Psoas muscle (tissue), 8 donors: ENCODE results near the gene OOSP2. TPM values are rescaled to one million over a fixed set of nuclear protein-coding genes. Genes with fewer than 3 reads are reported as not detected.
"Not testable (repeated sequence)": the region's sequence is repeated elsewhere in the genome, so short reads cannot be mapped to it uniquely, and the experiment has no call there.

Experiments used
- ATAC-seq, 4 donors: fragments of 200-7000 bp; cut with Tn5 transposase; one replicate each; pipeline ENCODE4 v1.9.1; 2020; ENCODE audit warnings: moderate library complexity in 3 of 4, mild to moderate bottlenecking in 2 of 4
- DNase-seq, 2 donors: peaks; one replicate each; pipeline ENCODE4 v3.0.0-alpha.2; 2020
- H3K27ac ChIP-seq: fragments of 200-600 bp; one replicate; pipeline ENCODE4 v1.8.0; 2022
- H3K27me3 ChIP-seq, 3 donors: fragments of 200-600 bp in 1 of 3; one replicate each; pipeline versions ENCODE4 v1.6.1 to v1.8.0; 2013 to 2022; ENCODE audit warnings: low read length in 2 of 3, mild to moderate bottlenecking in 2 of 3, moderate library complexity in 1 of 3; ENCODE audit not compliant: insufficient read depth in 3 of 3
- H3K36me3 ChIP-seq, 2 donors: fragments of 200-600 bp in 1 of 2; one replicate each; pipeline versions ENCODE4 v1.6.1 to v1.8.0; 2013 to 2022; ENCODE audit warnings: low read depth in 1 of 2, mild to moderate bottlenecking in 1 of 2, moderate library complexity in 1 of 2; ENCODE audit not compliant: insufficient read depth in 1 of 2
- H3K4me1 ChIP-seq: fragments of 200-600 bp; one replicate; pipeline ENCODE4 v1.8.0; 2022
- H3K4me3 ChIP-seq: fragments of 200-600 bp; one replicate; pipeline ENCODE4 v1.8.0; 2022; ENCODE audit warnings: mild to moderate bottlenecking
- H3K9me3 ChIP-seq: fragments of 200-600 bp; one replicate; pipeline ENCODE4 v1.8.0; 2022
- WGBS, 3 donors: extraction: QIAGEN DNeasy Blood & Tissue Kit; methylation state at CpG; one replicate each; pipeline versions ENCODE4 v1.1.6 to v1.1.7; 2013; 5-methylcytosine and 5-hydroxymethylcytosine counted together
- intact Hi-C, 2 donors: fragments of 100-400 bp; cut with DNase I; formaldehyde crosslinking; loops; one replicate each; pipeline versions ENCODE4 v1.11.0 to v1.14.2; 2022
- polyA plus RNA-seq, 3 donors: library from polyadenylated mRNA; stranded (reverse); fragments of 200-250 nt; gene quantifications; one replicate each; pipeline ENCODE4 v1.2.3, GENCODE V29; 2013
- total RNA-seq, 4 donors: library from RNA; stranded (reverse); fragmentation: NEBNext Ultra II Directional in 2 of 4; extraction: Animal tissue kit (Norgen Biotek cat#: 25700) in 2 of 4; gene quantifications; one replicate each; pipeline versions ENCODE4 v1.2.1 to v1.2.4, GENCODE V29; 2021 to 2023
- TF ChIP-seq, protein P1 (sequence below): fragments of 200-600 bp; IDR thresholded peaks from one replicate; pipeline ENCODE4 v1.8.0; 2022; ENCODE audit warnings: antibody characterized with exemption
- donor health status: healthy with polysubstance abuse.
- donor health status: DM: no; HTN: no; CAD: no; lungs with moderate emphysema.
- donor health status: Bipolar disorder and iron deficiency.
- donor health status: healthy.
- donor health status: DM: yes; HTN: yes; CAD: no.
- donor health status: DM: no; HTN: no; CAD: no.
- donor health status: DM: no; HTN: no; CAD: no.
- donor health status: DM: yes; HTN: yes; CAD: no.

OOSP2 gene
- total and polyA plus RNA-seq, 7 donors = not detected

DNA sequence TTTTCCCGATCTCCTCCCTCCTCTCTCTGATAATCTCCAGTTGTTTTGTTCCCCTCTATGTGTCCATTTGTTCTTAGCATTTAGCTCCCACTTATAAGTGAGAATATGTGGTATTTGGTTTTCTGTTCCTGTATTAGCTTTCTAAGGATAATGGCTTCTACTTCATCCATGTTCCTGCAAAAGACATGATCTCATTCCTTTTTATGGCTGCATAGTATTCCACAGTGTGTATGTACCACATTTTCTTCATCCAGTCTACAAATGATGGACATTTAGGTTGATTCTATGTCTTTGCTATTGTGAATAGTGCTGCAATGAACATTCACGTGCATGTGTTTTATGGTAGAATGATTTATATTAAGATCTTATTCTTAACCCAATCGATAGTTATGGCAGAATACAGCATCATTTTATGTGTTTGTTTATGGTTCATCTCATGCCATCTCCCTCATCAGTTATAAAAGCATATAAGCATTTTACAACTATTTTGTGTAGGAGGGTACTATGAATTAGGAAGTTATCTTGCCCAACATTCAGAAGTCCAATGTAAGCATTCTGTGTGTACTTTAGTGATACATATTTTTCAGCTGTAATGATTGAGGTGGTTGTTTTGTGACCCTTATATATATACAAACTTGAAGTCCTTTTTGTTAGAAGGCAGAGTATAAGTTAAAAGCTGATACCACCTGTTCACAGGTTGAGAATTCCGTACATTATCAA, 19.5 kb downstream of the OOSP2 start:
- WGBS, 3 donors = 91 to 92% (median 91%) methylated on average over 4 of the region's 4 CpGs
- intact Hi-C loops = no loop called here
- Histone ChIP-seq H3K4me3 (no peak overlapping the region), H3K27me3 (no peaks in the 10 kb centered on the region), H3K27ac (no peak overlapping the region), H3K4me1 (no peaks in the 10 kb centered on the region), H3K36me3 (no peaks in the 10 kb centered on the region), H3K9me3 (no peaks in the 10 kb centered on the region)
- ATAC-seq = no peak
- no peak for DNase-seq
- TF ChIP-seq, protein P1, sequence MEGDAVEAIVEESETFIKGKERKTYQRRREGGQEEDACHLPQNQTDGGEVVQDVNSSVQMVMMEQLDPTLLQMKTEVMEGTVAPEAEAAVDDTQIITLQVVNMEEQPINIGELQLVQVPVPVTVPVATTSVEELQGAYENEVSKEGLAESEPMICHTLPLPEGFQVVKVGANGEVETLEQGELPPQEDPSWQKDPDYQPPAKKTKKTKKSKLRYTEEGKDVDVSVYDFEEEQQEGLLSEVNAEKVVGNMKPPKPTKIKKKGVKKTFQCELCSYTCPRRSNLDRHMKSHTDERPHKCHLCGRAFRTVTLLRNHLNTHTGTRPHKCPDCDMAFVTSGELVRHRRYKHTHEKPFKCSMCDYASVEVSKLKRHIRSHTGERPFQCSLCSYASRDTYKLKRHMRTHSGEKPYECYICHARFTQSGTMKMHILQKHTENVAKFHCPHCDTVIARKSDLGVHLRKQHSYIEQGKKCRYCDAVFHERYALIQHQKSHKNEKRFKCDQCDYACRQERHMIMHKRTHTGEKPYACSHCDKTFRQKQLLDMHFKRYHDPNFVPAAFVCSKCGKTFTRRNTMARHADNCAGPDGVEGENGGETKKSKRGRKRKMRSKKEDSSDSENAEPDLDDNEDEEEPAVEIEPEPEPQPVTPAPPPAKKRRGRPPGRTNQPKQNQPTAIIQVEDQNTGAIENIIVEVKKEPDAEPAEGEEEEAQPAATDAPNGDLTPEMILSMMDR = no peak

DNA sequence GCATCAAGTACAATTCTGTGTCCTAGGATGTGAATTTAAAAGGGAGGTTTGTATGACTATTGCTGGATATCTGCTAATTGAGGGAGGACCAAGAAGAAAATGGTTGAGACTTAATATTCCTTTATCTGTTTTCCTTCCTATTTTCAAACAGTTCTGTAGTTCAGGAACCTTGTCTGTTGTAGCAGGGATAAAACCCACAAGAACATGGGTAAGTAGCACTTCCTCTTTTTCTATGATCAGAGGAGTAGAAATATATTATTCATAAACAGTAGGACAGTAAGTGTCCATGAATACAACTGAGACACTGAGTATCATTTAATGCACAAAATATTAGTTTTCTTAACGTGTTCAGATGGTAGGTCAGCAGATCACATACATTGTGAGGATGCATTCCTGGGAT, 23.9 kb downstream of the OOSP2 start:
- TF ChIP-seq, protein P1 = no peak
- intact Hi-C loops = no loop called here
- Histone ChIP-seq H3K4me1 (no peaks in the 10 kb centered on the region), H3K9me3 (no peaks in the 10 kb centered on the region), H3K36me3 (no peaks in the 10 kb centered on the region), H3K27ac (no peak overlapping the region), H3K4me3 (no peak overlapping the region), H3K27me3 (no peaks in the 10 kb centered on the region)
- WGBS, 3 donors = 65 to 73% (median 65%) methylated on average over 1 of the region's 1 CpG
- DNase-seq = no peak
- ATAC-seq = no peak

DNA sequence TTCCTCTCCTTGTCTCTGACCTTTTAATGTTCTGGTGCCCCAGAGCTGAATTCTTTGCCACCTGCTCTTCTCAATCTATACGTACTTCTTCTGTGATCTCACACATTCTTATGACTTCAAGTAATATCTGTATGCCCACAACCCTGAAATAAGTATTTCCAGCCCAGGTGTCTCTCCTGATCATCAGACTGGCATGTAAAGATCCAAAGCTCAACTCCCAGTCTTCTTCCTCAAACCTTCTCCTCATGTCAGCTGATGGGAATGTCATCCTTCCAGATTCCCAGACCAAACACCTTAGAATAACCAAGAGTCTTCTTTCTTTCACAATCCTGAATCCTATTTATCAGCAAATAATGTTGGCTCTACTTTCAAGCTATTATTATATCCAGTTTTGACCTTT, 25.6 kb downstream of the OOSP2 start:
- H3K27ac ChIP-seq = no peak overlapping the region
- H3K36me3 ChIP-seq = no peaks in the 10 kb centered on the region
- TF ChIP-seq, protein P1 = no peak
- intact Hi-C loops = no loop called here
- DNase-seq (no peak), ATAC-seq (no peak)
- H3K9me3 ChIP-seq = no peaks in the 10 kb centered on the region
- no peaks in the 10 kb centered on the region for H3K4me1 ChIP-seq
- H3K4me3 ChIP-seq = no peak overlapping the region
- WGBS, 3 donors = 55 to 73% (median 67%) methylated on average over 1 of the region's 1 CpG
- no peaks in the 10 kb centered on the region for H3K27me3 ChIP-seq

DNA sequence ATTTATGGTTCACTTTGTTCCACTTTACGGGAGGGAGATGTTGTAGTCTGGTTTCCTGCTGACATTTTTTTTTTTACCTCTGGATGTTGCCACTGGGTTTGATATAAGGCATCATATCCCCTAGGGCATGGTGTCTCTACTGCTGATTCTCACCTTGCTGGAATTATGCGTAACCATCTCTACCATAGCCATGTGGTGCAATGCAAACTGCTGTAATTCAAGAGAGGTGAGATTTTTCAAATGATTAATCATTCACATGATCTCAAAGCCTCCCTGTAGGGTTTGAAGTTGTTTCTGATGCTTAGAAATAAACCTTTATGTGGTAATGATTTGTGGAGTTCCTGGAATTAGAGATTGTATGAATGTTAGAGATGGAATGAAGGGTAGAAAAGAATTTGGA, 29.2 kb downstream of the OOSP2 start:
- DNase-seq (no peak), ATAC-seq (no peak)
- TF ChIP-seq, protein P1 = no peak
- intact Hi-C loops = no loop called here
- H3K4me3 ChIP-seq = no peak overlapping the region
- H3K9me3 ChIP-seq = no peaks in the 10 kb centered on the region
- H3K27me3 ChIP-seq = no peaks in the 10 kb centered on the region
- H3K27ac ChIP-seq = no peak overlapping the region
- no peaks in the 10 kb centered on the region for H3K4me1 ChIP-seq
- 59 to 62% (median 62%) methylated on average over 2 of the region's 2 CpGs for WGBS, 3 donors
- no peaks in the 10 kb centered on the region for H3K36me3 ChIP-seq

DNA sequence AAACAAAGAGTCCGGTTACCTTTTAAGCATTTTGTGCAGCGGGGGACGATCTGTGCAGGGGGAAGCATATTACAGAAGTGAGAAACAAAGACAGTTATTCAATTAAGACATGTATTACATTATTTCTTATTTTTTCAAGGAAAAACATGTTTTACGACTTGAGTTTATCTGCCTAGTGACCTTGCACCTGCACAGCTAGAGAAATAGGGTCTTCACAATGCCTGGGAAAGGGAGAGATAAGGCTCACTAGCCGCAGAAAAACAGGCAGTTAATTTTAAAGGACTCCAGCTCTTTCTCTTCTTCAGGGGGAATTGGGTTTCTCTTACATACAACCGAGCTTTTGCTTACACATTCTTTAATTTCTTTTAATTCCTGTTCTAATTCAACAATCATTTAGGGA, 31.4 kb downstream of the OOSP2 start:
- H3K27ac ChIP-seq, H3K27me3 ChIP-seq, ATAC-seq, DNase-seq, H3K4me3 ChIP-seq, H3K9me3 ChIP-seq, H3K4me1 ChIP-seq, intact Hi-C loops, H3K36me3 ChIP-seq: not testable (repeated sequence)
- 71 to 72% (median 72%) methylated on average over 6 of the region's 6 CpGs for WGBS, 3 donors
